Neural crest cell (in vitro differentiated cells): Measurements from ENCODE around the gene NBPF15. TPM values are rescaled to one million over a fixed set of nuclear protein-coding genes. Genes with fewer than 3 reads are reported as not detected.
"Not testable (repeated sequence)": the region's sequence is repeated elsewhere in the genome, so short reads cannot be mapped to it uniquely, and the experiment has no call there.

Experiments used
- DNase-seq: peaks from one replicate; pipeline ENCODE4 v3.0.0; 2021; ENCODE audit warnings: low read depth, mixed read lengths, low spot score
- H3K27ac Mint-ChIP-seq: one replicate; pipeline ENCODE4 v1.8.0; 2021; ENCODE audit warnings: mild to moderate bottlenecking, mixed read lengths; ENCODE audit not compliant: unreplicated experiment
- H3K27me3 Mint-ChIP-seq: 2 replicates; pipeline ENCODE4 v1.8.0; 2021; ENCODE audit warnings: low read depth, mild to moderate bottlenecking, mixed read lengths
- H3K36me3 Mint-ChIP-seq: 2 replicates; pipeline ENCODE4 v1.8.0; 2021; ENCODE audit warnings: low read depth, mild to moderate bottlenecking, mixed read lengths
- H3K4me1 Mint-ChIP-seq: 2 replicates; pipeline ENCODE4 v1.8.0; 2021; ENCODE audit warnings: mixed read lengths
- H3K4me3 Mint-ChIP-seq: one replicate; pipeline ENCODE4 v1.8.0; 2021; ENCODE audit warnings: mild to moderate bottlenecking, mixed read lengths
- H3K9me3 Mint-ChIP-seq: 2 replicates; pipeline ENCODE4 v1.8.0; 2021; ENCODE audit warnings: mixed read lengths
- total RNA-seq: library from RNA; stranded (reverse); gene quantifications from 2 replicates; pipeline ENCODE4 v1.2.1, GENCODE V29; 2021
- TF ChIP-seq, protein P1 (sequence below): fragments of 200-600 bp; sonication (generic); conservative IDR thresholded peaks from 2 replicates; pipeline ENCODE4 v1.5.0; 2021; ENCODE audit warnings: antibody characterized with exemption, mild to moderate bottlenecking

The NBPF15 gene
- total RNA-seq, 1 donor from 2014 or later, result 65.7 TPM

DNA sequence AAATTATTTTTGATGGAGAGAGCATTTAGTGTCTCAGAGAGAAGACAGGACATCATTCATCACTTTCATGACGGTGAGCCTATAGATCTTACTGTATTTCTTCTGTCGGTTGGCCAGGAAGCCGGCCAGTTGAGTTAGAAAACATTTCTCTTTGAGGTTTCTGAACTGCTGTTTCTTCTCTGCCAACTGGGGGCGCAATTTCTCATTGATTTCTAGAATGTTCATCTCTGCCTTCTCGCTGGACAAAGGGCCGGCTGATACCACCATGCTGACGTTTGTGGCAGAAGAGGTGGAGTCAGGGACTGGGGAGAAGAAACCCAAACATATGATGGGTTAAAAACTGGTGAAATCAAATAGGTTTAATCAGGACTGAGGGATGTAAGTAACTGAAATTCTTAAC is 21.7 kb downstream of the NBPF15 start:
- not testable (repeated sequence) for H3K9me3 Mint-ChIP-seq, H3K36me3 Mint-ChIP-seq, H3K27ac Mint-ChIP-seq, H3K27me3 Mint-ChIP-seq, H3K4me3 Mint-ChIP-seq, H3K4me1 Mint-ChIP-seq
- TF ChIP-seq, protein P1, sequence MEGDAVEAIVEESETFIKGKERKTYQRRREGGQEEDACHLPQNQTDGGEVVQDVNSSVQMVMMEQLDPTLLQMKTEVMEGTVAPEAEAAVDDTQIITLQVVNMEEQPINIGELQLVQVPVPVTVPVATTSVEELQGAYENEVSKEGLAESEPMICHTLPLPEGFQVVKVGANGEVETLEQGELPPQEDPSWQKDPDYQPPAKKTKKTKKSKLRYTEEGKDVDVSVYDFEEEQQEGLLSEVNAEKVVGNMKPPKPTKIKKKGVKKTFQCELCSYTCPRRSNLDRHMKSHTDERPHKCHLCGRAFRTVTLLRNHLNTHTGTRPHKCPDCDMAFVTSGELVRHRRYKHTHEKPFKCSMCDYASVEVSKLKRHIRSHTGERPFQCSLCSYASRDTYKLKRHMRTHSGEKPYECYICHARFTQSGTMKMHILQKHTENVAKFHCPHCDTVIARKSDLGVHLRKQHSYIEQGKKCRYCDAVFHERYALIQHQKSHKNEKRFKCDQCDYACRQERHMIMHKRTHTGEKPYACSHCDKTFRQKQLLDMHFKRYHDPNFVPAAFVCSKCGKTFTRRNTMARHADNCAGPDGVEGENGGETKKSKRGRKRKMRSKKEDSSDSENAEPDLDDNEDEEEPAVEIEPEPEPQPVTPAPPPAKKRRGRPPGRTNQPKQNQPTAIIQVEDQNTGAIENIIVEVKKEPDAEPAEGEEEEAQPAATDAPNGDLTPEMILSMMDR, result peak; percentile 23
- peak; percentile 2 for DNase-seq

DNA sequence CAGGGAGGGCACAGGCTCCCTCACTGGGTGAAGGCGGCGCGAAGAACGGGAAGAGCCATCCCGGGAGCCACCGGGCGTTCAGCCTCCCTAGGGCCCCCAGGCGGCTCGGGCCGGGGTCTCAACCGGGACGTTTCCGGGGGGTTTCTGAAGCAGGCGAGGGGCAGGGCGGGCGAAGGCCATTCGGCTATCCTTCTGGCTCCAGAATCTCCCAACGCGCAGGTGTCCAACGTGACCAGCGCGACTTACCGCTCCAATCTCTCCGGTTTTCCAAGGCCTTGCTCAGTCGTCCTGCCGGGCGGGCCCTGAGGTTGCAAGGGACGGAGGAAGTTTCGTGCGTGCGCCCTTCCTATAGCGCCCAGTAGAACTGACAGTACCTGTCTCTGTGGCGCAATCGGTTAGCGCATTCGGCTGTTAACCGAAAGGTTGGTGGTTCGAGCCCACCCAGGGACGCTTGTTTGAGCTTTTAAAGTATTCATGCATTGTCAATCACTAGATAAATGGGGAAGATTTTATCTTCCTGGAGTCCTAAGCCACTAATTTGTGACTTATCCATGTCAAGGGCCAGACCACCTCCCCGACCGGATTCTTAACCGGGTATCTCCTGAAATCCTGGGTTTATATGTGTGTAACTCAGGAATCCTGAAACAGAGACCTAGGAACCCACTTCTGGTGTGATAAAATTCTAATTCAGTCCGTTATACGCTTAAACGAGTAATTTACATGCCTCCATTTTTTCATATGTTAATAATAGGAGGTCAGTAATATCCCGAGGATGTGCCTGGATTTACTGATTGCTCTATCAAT is 42.4 kb downstream of the NBPF15 start:
- not testable (repeated sequence) for H3K4me1 Mint-ChIP-seq

DNA sequence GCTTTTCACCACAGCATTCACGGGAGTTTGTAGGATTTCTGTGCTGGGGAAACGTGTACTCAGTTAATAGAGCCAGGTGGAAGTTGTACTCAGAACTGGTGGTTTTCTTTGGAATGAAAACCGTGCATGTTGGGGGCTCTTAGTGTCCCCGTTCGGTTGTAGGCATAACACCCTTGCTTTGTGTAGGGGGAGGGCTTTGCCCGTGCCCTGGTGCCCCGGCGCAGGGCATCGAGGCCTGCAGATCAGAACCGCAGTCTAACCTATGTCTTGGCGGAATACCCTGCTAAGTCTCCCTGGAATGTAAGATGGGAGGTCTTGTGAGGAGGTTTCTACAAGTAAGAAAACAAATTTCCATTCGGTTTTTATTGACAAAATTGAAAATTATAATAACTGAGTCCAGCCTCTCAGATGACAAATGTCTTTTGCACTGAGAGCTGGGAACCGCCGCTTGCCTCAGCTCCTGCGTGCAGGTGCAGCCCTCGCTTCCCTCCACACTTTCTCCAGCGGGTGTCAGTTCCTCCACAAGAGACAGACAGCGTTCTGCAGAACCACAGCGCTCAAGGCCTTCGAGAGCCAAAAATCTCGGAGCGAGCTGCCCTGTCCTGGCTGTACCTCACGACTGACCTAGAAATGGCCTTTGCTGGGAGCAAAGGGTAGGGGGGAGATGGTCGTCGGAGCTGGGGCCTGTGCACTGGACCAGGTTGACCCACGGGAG is 47.9 kb downstream of the NBPF15 start:
- H3K27me3 Mint-ChIP-seq, H3K9me3 Mint-ChIP-seq, DNase-seq, H3K36me3 Mint-ChIP-seq: not testable (repeated sequence)
- peaks cover 15% of the 10 kb centered on the region for H3K4me1 Mint-ChIP-seq
- H3K27ac Mint-ChIP-seq, result peak overlapping the region; percentile 97
- peak overlapping the region; percentile 89 for H3K4me3 Mint-ChIP-seq

More for the DNA sequence above, 42.4 kb downstream of the NBPF15 start:
- H3K27ac Mint-ChIP-seq, H3K36me3 Mint-ChIP-seq, H3K27me3 Mint-ChIP-seq, H3K9me3 Mint-ChIP-seq: not testable (repeated sequence)
- DNase-seq, result peak; percentile 38
- peak overlapping the region; percentile 85 for H3K4me3 Mint-ChIP-seq

DNA sequence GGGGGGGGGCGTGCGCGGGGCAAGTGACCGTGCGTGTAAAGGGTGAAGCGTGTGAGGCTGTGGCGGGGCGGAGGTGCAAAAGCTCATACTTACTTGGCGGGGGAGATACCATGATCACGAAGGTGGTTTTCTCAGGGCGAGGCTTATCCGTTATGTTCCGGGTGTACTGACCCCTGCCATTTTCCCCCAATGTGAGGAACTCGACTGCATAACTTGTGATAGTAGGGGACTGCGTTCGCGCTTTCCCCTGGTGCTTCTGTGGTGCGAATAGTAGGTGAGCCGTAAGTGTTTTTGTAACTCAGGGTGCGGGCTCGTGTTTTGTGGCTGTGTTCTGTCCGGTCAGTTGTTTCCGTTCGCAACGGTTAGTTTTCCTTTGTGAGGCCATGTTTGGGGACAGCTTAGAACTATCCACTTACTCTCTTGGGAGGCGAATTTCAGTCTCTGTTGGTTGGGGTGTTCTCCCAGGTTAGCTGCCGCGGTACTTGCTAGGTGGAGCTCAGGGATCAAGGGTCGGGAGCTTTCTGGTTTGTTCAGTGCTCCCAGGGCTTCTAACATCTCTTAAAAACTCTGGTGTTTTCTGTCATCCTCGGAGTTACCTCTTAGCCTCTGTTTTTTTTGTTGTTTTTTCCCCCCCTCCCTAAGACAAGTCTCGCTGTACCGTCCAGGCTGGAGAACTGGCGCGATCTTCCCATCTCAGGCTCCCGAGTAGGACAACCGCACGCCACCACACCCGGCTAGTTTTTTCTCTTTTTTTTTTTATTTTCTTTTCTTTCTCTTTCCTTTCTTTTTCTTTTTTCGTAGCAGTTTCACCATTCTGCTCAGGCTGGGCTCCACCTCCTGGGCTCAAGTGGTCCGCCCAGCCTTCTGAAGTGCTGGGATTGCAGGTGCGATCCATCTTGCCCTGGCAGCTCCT is 48.7 kb downstream of the NBPF15 start:
- peak overlapping the region; percentile 89 for H3K4me3 Mint-ChIP-seq
- H3K9me3 Mint-ChIP-seq, result not testable (repeated sequence)
- peak; percentile 69 for DNase-seq

DNA sequence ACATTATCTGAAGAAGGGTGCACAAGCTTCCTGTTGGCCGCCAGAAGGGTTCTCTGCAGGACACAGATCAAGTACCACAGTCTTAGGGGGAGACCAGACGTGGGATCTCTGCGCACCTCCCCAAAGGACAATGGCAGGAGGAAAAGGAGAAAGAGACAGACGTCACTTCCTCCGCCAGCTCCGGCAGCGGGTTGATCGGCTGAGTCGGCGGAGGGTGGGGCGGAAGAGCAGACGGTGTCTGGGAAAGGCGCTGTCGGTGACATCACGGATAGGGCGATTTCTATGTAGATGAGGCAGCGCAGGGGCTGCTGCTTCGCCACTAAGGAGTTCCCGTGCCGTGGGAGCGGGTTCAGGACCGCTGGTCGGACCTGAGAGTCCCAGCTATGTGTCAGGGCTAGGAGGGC is 49.4 kb downstream of the NBPF15 start:
- H3K36me3 Mint-ChIP-seq, H3K9me3 Mint-ChIP-seq: not testable (repeated sequence)
- peak; percentile 53 for DNase-seq
- Mint-ChIP-seq H3K4me1 (peaks cover 15% of the 10 kb centered on the region), H3K27me3 (peaks cover 13% of the 10 kb centered on the region), H3K27ac (peak overlapping the region; percentile 99), H3K4me3 (peak overlapping the region; percentile 89)

More for the DNA sequence above, 48.7 kb downstream of the NBPF15 start:
- not testable (repeated sequence) for H3K36me3 Mint-ChIP-seq, H3K27me3 Mint-ChIP-seq
- peak overlapping the region; percentile 99 for H3K27ac Mint-ChIP-seq
- peaks cover 15% of the 10 kb centered on the region for H3K4me1 Mint-ChIP-seq

DNA sequence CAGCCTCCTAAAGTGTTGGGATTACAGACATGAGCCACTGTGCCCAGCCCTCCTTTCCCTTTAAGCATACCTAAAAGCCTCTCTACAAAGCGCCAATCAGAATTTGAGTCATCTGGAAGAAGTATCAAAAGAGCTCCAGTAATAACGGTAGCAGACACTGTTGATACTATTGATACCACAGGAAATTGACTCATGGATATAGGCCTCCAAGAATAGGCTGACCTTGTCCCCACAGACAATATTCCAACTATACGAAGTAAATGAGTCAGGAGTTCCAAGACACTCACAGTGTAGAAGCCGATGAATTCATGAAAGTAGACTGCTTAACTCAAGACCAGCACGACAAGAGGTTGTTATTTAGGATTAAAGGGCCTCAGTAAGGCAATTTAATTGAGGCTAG is 58.7 kb downstream of the NBPF15 start:
- not testable (repeated sequence) for H3K27ac Mint-ChIP-seq, DNase-seq, H3K4me3 Mint-ChIP-seq, H3K36me3 Mint-ChIP-seq, H3K9me3 Mint-ChIP-seq, H3K27me3 Mint-ChIP-seq, H3K4me1 Mint-ChIP-seq

DNA sequence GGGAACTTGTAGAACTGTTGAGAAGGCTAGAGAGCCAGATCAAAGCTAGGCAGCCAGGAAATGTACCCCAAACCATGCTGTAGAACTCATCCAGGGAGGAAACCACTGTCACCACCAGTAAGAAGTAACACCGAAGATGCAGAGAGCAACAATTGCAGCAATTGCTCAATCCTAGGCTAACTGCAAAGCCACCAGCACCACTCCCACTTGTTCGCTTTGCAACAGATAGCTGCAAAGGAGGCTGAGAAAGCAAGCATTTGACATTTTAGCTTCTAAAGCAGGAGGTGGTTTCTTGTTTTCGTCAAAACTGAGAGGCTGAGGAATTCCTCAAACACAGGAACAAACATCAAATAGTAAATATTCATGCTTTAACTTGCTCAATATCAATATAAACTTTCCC is 89.8 kb downstream of the NBPF15 start:
- DNase-seq, H3K9me3 Mint-ChIP-seq, H3K36me3 Mint-ChIP-seq, H3K27ac Mint-ChIP-seq, H3K27me3 Mint-ChIP-seq, H3K4me3 Mint-ChIP-seq, H3K4me1 Mint-ChIP-seq: not testable (repeated sequence)

Other genes starting within 250 kb of the NBPF15 start
- not detected in 2 replicates for gene PPIAL4E, start 88.0 kb downstream of the NBPF15 start, total RNA-seq
- not detected in 2 replicates for gene PPIAL4F, start 131.2 kb upstream of the NBPF15 start, total RNA-seq